SH-SY5Y (cell line): Measurements from ENCODE around the gene SMIM5.

ENCODE experiments used
- GATA2 ChIP-seq: IDR thresholded peaks from 2 replicates; pipeline ENCODE4 v1.6.1; 2011; ENCODE audit warnings: mild to moderate bottlenecking, low read depth, low read length
- GATA3 ChIP-seq: IDR thresholded peaks from 2 replicates; pipeline ENCODE4 v1.6.1; 2011; ENCODE audit warnings: low read depth, mild to moderate bottlenecking, low read length, moderate library complexity

- TF ChIP-seq GATA2: no peak
- no peak for TF ChIP-seq GATA3
These were observed 18.5 kb upstream of the SMIM5 start for GRCh38 chr17:75614556-75615270.
